WERI-Rb-1 (cell line): ENCODE data around the gene RNU5D-1.
A peak's percentile ranks its signal among the peaks of the same experiment; 100 is the strongest.

Experiments used
- DNase-seq: peaks from one replicate; pipeline ENCODE4 v3.0.0-alpha.2; 2020
- H3K27ac ChIP-seq: fragments of 250-450 bp; sonication (Bioruptor Pico); 2 replicates; pipeline ENCODE4 v1.5.1; 2020; ENCODE audit warnings: mild to moderate bottlenecking, moderate library complexity
- H3K27me3 ChIP-seq: fragments of 250-450 bp; sonication (Bioruptor Pico); 2 replicates; pipeline ENCODE4 v1.5.1; 2021; ENCODE audit warnings: mild to moderate bottlenecking, low read depth, moderate library complexity; ENCODE audit not compliant: insufficient read depth, severe bottlenecking
- H3K36me3 ChIP-seq: fragments of 250-450 bp; sonication (Bioruptor Pico); 2 replicates; pipeline ENCODE4 v1.5.1; 2020; ENCODE audit warnings: mild to moderate bottlenecking, moderate library complexity
- H3K4me3 ChIP-seq: 2 replicates; pipeline ENCODE4 v1.5.1; 2011; ENCODE audit warnings: low read depth, mild to moderate bottlenecking, control low read depth, low read length
- H3K9me3 ChIP-seq: fragments of 250-450 bp; sonication (Bioruptor Pico); 2 replicates; pipeline ENCODE4 v1.5.1; 2021; ENCODE audit warnings: mild to moderate bottlenecking, moderate library complexity; ENCODE audit not compliant: severe bottlenecking
- CTCF ChIP-seq: IDR thresholded peaks from 2 replicates; pipeline ENCODE4 v1.5.1; 2011; ENCODE audit warnings: low read depth, mild to moderate bottlenecking, control low read depth, inconsistent platforms, low read length

RNU5D-1 gene

GRCh38 chr1:44685218-44685617 lies 45.8 kb downstream of the RNU5D-1 start:
- Histone ChIP-seq H3K4me3 (no peak overlapping the region), H3K27me3 (no peaks in the 10 kb centered on the region), H3K27ac (no peak overlapping the region), H3K36me3 (no peaks in the 10 kb centered on the region), H3K9me3 (no peaks in the 10 kb centered on the region)
- TF ChIP-seq CTCF, result no peak
- no peak for DNase-seq

- DNase-seq, result no peak
- H3K27ac ChIP-seq, result no peak overlapping the region
- TF ChIP-seq CTCF, result no peak
- no peaks in the 10 kb centered on the region for H3K9me3 ChIP-seq
- H3K27me3 ChIP-seq, result no peaks in the 10 kb centered on the region
- no peak overlapping the region for H3K4me3 ChIP-seq
- no peaks in the 10 kb centered on the region for H3K36me3 ChIP-seq
Observed at GRCh38 chr1:44684525-44684924, 46.4 kb downstream of the RNU5D-1 start.

GRCh38 chr1:44682883-44683265 lies 48.1 kb downstream of the RNU5D-1 start:
- Histone ChIP-seq H3K9me3 (no peaks in the 10 kb centered on the region), H3K36me3 (no peaks in the 10 kb centered on the region), H3K4me3 (no peak overlapping the region), H3K27me3 (no peaks in the 10 kb centered on the region), H3K27ac (no peak overlapping the region)
- TF ChIP-seq CTCF, result no peak
- no peak for DNase-seq

GRCh38 chr1:44681905-44682882 lies 48.8 kb downstream of the RNU5D-1 start:
- H3K27ac ChIP-seq, result peak overlapping the region; percentile 45
- no peaks in the 10 kb centered on the region for H3K27me3 ChIP-seq
- H3K9me3 ChIP-seq, result no peaks in the 10 kb centered on the region
- no peak for TF ChIP-seq CTCF
- no peaks in the 10 kb centered on the region for H3K36me3 ChIP-seq
- no peak overlapping the region for H3K4me3 ChIP-seq
- peak; percentile 65 for DNase-seq
